Measurements from ENCODE around the gene PTMS. TPM values are rescaled to one million over a fixed set of nuclear protein-coding genes. Genes with fewer than 3 reads are reported as not detected.
A peak's percentile ranks its signal among the peaks of the same experiment; 100 is the strongest.
"Not testable (repeated sequence)": the region's sequence is repeated elsewhere in the genome, so short reads cannot be mapped to it uniquely, and the experiment has no call there.

PTMS gene
- total RNA-seq, 1 experiment from 2014 or later = 422 TPM

DNA sequence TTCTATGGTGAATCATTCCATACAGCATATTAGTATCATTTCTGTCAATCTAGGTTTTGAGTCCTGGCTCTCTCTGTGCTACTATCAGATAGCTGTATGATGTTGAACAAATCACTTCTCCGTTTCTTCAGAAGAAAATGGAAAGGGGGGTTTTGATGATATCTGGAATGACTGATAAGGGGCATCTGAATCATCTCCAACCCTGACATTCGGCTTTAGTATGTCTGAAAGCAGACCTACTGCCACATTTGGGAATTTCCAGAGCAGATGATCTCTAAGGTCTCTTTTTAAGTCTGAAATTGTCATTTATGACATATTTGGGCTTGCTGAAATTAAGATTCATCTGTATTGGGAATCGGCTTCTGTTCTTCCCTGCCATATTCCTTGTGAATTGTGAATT, 23.3 kb upstream of the PTMS start:
- no peaks in the 10 kb centered on the region for H3K79me2 ChIP-seq (ENCODE audit: insufficient read depth, low read length)
- H3K27ac ChIP-seq (ENCODE audit: insufficient read length, low read depth, low read length) = no peak overlapping the region
- H3K14ac ChIP-seq (ENCODE audit: insufficient read depth, low read length) = no peak overlapping the region
- H3K23me2 ChIP-seq (ENCODE audit: insufficient read length, low read depth, low read length, poor library complexity, severe bottlenecking) = no peaks in the 10 kb centered on the region
- no peaks in the 10 kb centered on the region for H3K27me3 ChIP-seq (ENCODE audit: insufficient read depth, low read length)
- TF ChIP-seq, protein P1, sequence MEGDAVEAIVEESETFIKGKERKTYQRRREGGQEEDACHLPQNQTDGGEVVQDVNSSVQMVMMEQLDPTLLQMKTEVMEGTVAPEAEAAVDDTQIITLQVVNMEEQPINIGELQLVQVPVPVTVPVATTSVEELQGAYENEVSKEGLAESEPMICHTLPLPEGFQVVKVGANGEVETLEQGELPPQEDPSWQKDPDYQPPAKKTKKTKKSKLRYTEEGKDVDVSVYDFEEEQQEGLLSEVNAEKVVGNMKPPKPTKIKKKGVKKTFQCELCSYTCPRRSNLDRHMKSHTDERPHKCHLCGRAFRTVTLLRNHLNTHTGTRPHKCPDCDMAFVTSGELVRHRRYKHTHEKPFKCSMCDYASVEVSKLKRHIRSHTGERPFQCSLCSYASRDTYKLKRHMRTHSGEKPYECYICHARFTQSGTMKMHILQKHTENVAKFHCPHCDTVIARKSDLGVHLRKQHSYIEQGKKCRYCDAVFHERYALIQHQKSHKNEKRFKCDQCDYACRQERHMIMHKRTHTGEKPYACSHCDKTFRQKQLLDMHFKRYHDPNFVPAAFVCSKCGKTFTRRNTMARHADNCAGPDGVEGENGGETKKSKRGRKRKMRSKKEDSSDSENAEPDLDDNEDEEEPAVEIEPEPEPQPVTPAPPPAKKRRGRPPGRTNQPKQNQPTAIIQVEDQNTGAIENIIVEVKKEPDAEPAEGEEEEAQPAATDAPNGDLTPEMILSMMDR (conservative IDR thresholded peaks at IDR 0.05) = no peak
- no peaks in the 10 kb centered on the region for H3K79me1 ChIP-seq (ENCODE audit: insufficient read depth, low read depth, low read length, poor library complexity, severe bottlenecking)
- H3K9me3 ChIP-seq (ENCODE audit: control insufficient read depth, low read depth, low read length) = no peaks in the 10 kb centered on the region
- no peak overlapping the region for H2BK120ac ChIP-seq (ENCODE audit: low read depth, low read length, poor library complexity, severe bottlenecking)
- H3K4ac ChIP-seq (ENCODE audit: low read depth, low read length) = no peak overlapping the region
- no peak overlapping the region for H2BK12ac ChIP-seq (ENCODE audit: insufficient read length, low read depth, low read length)
- DNase-seq = no peak
- no peaks in the 10 kb centered on the region for H3K4me1 ChIP-seq (ENCODE audit: insufficient read depth, low read length)
- H4K5ac ChIP-seq (ENCODE audit: insufficient read length, low read depth, low read length) = no peak overlapping the region
- Mint-ChIP-seq H3K27ac (no peak overlapping the region), H3K9me3 (no peaks in the 10 kb centered on the region), H3K4me1 (peaks cover 0 to 7% of the 10 kb centered on the region in 2 experiments; a peak in 3 of 4 replicates), H3K27me3 (ENCODE audit: low read depth) (no peaks in the 10 kb centered on the region), H3K36me3 (ENCODE audit: insufficient read depth in 1 of 3, low read depth in 3 of 3) (peaks cover 9 to 26% (median 25%) of the 10 kb centered on the region in 3 experiments; a peak in 6 of 7 replicates), H3K4me3 (no peak overlapping the region)
- no peak overlapping the region for H3K4me2 ChIP-seq (ENCODE audit: insufficient read depth, insufficient read length, low read length)
- H2BK15ac ChIP-seq (ENCODE audit: low read depth, low read length) = no peak overlapping the region
- H2AFZ ChIP-seq (ENCODE audit: low read length) = no peak overlapping the region
- no peak overlapping the region for H3K18ac ChIP-seq (ENCODE audit: insufficient read length, low read depth, low read length)
- no peak overlapping the region for H2AK5ac ChIP-seq (ENCODE audit: insufficient read length, low read length)
- no peak overlapping the region for H4K91ac ChIP-seq (ENCODE audit: insufficient read length, low read depth, low read length)
- WGBS (ENCODE audit: extremely low coverage, insufficient read length, low lambda C conversion rate) = no CpG with 5 or more reads among the region's 3 CpGs
- H3T11ph ChIP-seq (ENCODE audit: low read length) = no peak overlapping the region
- H3K23ac ChIP-seq (ENCODE audit: insufficient read length, low read depth, low read length) = no peak overlapping the region
- H3K9ac ChIP-seq (ENCODE audit: extremely low read depth, insufficient read length, low read length) = no peak overlapping the region
- H4K8ac ChIP-seq (replicated peaks; ENCODE audit: insufficient read length, low read depth, low read length) = no peak overlapping the region
- H2BK20ac ChIP-seq (ENCODE audit: low read depth, low read length, poor library complexity, severe bottlenecking) = no peak overlapping the region
- no peaks in the 10 kb centered on the region for H4K20me1 ChIP-seq (ENCODE audit: control insufficient read depth, insufficient read depth, insufficient read length)
- H3K56ac ChIP-seq (ENCODE audit: insufficient read length, low read depth, low read length) = no peak overlapping the region
- no peak overlapping the region for H2BK5ac ChIP-seq (ENCODE audit: insufficient read length, low read length)

DNA sequence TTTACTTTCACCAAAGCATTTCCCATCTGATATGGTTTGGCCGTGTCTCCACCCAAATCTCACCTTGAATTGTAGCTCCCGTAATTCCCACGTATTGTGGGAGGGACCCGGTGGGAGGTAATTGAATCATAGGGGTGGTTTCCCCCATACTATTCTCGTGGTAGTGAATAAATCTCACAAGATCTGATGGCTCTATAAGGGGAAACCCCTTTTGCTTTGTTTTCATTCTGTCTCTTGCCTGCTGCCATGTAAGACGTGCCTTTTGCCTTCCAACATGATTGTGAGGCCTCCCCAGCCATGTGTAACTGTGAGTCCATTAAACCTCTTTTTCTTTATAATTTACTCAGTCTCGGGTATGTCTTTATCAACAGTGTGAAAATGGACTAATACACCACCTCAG, 22.9 kb upstream of the PTMS start:
- H3K27me3 ChIP-seq (ENCODE audit: insufficient read depth, low read length); H3K27ac ChIP-seq (ENCODE audit: insufficient read length, low read depth, low read length); H3K9me3 ChIP-seq (ENCODE audit: control insufficient read depth, low read depth, low read length); H2BK12ac ChIP-seq (ENCODE audit: insufficient read length, low read depth, low read length); H2BK15ac ChIP-seq (ENCODE audit: low read depth, low read length); H3K27me3 Mint-ChIP-seq (ENCODE audit: low read depth); H4K91ac ChIP-seq (ENCODE audit: insufficient read length, low read depth, low read length); H2BK5ac ChIP-seq (ENCODE audit: insufficient read length, low read length); H3K23ac ChIP-seq (ENCODE audit: insufficient read length, low read depth, low read length); DNase-seq; H2AK5ac ChIP-seq (ENCODE audit: insufficient read length, low read length); H3K4me1 Mint-ChIP-seq; H3K23me2 ChIP-seq (ENCODE audit: insufficient read length, low read depth, low read length, poor library complexity, severe bottlenecking); H3K79me2 ChIP-seq (ENCODE audit: insufficient read depth, low read length); H3K18ac ChIP-seq (ENCODE audit: insufficient read length, low read depth, low read length); H4K20me1 ChIP-seq (ENCODE audit: control insufficient read depth, insufficient read depth, insufficient read length); H3K9me3 Mint-ChIP-seq; H3K79me1 ChIP-seq (ENCODE audit: insufficient read depth, low read depth, low read length, poor library complexity, severe bottlenecking); H3K9ac ChIP-seq (ENCODE audit: extremely low read depth, insufficient read length, low read length); H3K4ac ChIP-seq (ENCODE audit: low read depth, low read length); H4K5ac ChIP-seq (ENCODE audit: insufficient read length, low read depth, low read length); H3T11ph ChIP-seq (ENCODE audit: low read length); H2BK120ac ChIP-seq (ENCODE audit: low read depth, low read length, poor library complexity, severe bottlenecking); H3K4me2 ChIP-seq (ENCODE audit: insufficient read depth, insufficient read length, low read length); H2BK20ac ChIP-seq (ENCODE audit: low read depth, low read length, poor library complexity, severe bottlenecking); H3K56ac ChIP-seq (ENCODE audit: insufficient read length, low read depth, low read length); H3K14ac ChIP-seq (ENCODE audit: insufficient read depth, low read length); H2AFZ ChIP-seq (ENCODE audit: low read length); H4K8ac ChIP-seq (replicated peaks; ENCODE audit: insufficient read length, low read depth, low read length); H3K4me3 Mint-ChIP-seq; H3K4me1 ChIP-seq (ENCODE audit: insufficient read depth, low read length): not testable (repeated sequence)
- no CpG with 5 or more reads among the region's 7 CpGs for WGBS (ENCODE audit: extremely low coverage, insufficient read length, low lambda C conversion rate)
- Mint-ChIP-seq H3K36me3 (ENCODE audit: insufficient read depth in 1 of 3, low read depth in 3 of 3) (peaks cover 14 to 30% (median 29%) of the 10 kb centered on the region in 3 experiments; a peak in 6 of 7 replicates), H3K27ac (peak overlapping the region in 1 of 3 experiments; percentile 15; a peak in 1 of 7 replicates)
